Measurements from ENCODE around the gene UBE2J1.
"Not testable (repeated sequence)": the region's sequence is repeated elsewhere in the genome, so short reads cannot be mapped to it uniquely, and the experiment has no call there.

Gene UBE2J1

DNA sequence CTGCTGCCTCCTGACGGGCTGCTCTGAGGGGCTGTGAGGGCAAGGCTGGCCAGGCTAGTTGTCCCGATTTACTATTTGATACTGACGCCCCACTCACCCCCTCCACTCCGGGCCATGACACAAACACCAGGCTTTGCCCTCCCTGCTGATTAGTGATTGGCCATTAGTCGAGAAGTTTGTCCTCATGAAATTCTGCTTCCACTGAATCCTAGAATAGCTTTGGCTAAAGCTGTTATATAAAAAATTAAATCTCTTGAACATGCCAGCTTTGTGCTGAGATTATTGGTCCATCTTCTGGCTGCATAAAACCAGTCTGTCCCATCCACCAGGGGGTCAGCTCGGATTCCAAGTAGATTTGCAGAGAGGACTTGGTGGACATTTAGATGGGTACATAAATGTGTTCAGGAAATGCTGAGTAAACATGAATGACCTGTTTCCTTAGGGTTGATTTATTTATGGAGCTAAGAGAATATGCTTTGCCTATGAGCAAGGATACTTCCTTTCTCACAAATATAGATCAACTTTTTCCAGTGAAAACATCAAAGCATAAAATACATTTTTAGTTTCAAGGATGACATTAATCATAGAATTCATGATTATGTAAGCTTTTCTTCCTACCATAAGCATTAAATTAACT is 37.2 kb downstream of the UBE2J1 start, which contains the start of gene GABRR2:
GABRR2 (minus strand) TSS at position 51 of the 637 bp plus-strand sequence. CDS start 134 bp downstream, outside the sequence.
- DNase-seq, result no peak

DNA sequence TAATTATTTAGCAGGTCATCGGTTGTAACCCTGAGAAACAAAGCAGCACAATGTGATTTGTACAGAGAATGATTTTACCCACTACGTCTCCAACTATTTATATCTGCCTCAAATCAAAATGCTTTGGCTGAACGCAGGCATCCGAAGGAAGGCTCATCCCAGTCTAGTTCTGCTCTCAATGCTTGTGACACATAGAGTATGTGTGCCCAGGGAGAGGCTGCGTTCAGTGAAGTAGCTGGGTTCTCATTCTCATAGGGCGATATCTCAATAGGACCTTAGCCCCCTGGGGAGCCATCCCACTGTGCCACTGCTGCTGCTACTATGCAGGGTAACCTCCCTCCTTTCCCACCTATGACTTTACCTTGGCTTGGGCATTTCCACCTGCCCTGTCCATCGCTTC is 37.8 kb downstream of the UBE2J1 start:
- no peak for DNase-seq

DNA sequence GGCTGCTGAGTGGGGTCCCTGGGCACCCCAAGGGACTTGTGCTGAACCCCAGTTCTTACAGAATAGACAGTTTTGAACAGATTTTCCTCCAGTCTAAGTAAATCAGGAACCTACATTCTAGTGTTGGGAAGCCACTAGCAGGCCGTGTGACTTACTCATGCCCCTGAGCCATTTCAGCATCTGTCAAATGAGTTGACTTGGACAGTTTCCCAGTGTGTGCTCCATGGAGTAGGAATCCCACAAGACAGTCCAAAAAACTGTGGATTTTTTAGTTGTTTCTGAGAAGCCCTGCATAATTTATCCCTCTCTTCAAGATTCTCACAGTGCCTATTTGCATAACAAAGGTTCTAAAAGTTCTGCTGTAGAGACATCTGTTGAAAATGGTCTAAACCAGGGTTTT is 39.5 kb downstream of the UBE2J1 start:
- no peak for DNase-seq

DNA sequence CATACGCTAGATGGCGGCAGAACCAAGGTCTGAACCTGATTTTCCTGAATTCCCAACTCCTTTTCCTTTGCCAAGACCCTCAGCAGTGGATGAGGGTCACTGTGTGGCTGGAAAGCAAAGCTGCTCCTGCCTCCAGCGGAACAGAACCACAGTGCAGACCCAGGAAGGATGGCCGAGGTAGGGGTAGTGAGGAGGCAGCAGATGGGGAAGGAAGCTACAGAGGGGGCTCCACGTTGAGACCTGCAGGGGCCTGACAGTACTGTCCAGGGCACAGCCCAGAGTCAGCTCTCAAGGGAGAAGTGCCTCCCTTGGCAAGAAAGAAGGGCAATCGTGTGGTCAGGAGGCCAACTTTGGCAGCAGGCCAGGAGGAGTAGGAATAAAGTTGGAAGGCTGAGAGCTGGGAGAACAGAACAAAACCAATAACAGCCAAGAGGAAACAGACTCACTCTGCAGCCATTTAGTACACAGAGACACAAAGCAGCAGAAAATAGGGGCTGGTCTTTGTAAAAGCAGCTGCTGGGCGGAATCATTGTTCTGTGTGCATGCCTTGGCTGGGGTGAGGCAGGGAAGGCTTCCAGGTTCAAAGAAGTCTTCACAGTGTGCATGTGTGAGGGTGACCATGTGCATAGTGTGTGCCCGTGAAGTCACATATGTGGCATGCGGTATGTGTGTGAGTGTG is 40.5 kb downstream of the UBE2J1 start:
- peak; percentile 82 for DNase-seq

DNA sequence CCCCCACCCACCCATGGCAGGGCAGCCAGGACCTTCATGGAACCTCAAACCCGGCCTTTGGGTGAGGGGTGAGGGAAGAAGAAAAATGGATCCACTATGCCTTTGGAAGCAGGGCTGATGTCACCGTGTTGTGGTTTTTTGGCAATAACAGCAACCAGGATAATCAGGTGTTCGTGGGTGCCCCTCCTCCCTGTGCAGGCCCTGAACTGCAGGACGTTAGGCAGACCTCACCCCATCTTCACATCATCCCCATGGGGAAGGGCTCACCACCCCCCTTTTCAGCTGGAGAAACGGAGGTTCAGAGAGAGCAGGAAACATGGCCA is 41.0 kb downstream of the UBE2J1 start:
- no peak for DNase-seq

DNA sequence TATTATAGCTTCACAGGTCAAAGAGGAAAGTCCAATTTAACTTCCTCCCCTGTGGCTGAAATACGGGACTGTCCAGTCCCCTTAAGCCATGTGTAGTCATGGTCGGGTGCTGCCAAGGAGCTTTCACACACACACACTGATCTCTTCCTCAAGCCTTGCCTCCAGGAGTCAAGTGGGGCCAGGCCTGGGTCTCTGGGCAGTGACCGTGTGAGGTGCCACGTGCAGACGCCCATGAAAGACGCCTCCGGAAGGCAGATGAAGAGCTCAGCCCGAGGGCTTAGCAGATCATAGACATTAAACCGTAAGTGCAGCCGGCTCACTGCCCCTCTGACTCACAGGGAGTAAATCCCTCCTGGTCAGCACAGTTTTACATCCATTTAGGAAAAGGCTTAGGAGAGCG is 41.6 kb downstream of the UBE2J1 start:
- DNase-seq, result peak; percentile 94

DNA sequence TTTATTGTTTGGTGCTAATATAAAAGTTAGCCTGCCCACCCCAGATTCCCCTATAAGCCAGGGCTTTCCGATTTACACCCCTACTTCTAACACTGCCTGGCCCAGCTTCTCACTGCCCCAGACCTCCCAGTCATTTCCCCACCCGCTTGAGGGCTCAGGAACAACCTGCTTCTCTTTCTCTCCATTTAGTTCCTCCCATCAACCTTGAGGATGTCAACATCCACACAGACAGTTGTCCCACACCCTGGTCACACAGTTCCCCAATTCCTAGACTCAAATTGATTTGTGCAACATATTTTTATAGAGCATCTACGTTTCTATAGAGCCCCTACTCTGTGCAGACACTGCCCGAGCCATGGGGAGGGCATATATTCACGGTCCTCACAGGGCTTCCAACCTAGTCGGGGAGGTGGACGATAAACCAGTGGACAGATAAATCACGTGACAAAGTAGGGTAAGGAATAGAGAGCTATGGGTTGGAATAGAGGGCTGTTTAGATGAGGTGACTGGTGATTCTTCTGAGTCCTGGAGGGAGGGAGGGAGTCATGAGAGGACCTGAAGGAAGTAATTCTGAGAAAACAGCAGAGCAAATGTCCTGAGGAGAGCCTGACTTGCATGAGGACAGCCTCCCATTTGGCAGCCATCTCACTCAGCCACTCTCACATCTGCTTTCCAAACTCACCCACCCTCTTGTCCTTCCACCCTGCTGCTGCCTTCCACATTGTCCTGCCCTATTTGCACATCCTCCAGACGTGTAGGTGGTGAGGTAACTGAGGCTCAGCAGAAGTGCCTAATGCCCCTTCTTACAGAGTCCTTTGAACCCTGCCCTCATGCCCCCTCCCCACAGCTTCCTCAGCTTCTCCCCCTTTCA is 43.8 kb downstream of the UBE2J1 start:
- DNase-seq, result no peak

DNA sequence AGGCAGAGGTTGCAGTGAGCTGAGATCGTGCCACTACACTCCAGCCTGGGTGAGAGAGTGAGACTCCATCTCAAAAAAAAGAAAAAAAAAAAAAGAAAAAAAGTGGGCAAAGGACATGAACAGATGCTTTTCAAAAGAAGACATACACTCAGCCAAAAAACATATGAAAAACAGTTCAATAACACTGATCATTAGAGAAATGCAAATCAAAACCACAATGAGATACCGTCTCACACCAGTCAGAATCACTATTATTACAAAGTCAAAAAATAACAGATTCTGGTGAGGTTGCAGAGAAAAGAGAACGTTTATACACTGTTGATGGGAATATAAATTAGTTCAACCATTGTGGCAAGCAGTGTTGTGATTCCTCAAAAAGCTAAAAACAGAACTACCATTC is 48.0 kb downstream of the UBE2J1 start:
- DNase-seq, result not testable (repeated sequence)

DNA sequence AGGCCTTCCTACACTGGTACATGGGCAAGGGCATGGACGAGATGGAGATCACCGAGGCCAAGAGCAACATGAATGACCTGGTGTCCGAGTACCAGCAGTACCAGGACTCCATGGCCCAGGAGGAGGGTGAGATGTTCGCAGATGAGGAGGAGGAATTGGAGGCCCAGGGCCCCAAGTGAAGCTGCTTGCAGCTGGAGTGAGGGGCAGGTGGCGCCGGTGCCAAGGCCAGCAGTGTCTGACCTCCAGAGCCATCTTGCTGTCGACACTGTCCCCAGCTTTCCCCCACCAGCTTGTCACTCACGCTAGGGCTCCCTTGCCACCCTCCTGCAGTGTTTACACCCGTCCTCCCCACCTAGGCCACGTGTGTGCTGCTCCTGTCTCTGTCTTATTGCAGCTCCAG is 49.6 kb downstream of the UBE2J1 start:
- DNase-seq, result no peak

DNA sequence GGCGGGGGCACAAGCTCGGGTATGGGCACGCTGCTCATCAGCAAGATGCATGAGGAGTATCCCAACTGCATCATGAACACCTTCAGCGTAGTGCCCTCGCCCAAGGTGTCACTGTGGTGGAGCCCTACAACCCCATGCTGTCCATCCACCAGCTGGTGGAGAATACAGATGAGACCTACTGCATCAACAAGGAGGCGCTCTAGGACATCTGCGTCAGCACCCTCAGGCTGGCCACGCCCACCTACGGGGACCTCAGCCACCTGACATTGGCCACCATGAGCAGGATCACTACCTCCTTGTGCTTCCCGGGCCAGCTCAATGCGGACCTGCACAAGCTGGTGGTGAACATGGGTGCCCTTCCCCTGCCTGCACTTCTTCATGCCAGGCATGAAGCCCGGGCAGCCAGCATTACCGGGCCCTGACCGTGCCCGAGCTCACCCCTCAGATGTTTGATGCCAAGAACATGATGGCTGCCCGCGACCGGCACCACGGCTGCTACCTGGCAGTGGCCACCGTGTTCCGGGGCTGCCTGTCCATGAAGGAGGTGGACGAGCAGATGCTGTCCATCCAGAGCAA is 50.2 kb downstream of the UBE2J1 start:
- DNase-seq, result no peak

DNA sequence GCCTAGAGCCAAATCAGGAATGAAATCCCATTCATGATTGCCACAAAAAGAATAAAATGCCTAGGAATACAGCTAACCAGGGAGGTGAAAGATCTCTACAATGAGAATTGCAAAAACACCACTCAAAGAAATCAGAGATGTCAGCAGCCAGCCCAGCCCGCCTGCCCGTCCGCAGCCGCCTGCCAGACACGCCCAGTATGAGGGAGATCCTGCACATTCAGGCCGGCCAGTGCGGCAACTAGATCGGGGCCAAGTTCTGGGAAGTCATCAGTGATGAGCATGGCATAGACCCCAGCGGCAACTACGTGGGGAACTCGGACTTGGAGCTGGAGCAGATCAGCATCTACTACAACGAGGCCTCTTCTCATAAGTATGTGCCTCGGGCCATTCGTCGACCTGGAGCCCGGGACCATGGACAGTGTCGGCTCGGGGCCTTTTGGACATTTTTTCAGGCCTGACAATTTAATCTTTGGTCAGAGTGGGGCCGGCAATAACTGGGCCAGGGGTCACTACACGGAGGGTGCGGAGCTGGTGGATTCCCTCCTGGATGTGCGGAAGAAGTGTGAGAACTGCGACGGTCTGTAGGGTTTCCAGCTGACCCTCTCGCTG is 50.8 kb downstream of the UBE2J1 start:
- no peak for DNase-seq

DNA sequence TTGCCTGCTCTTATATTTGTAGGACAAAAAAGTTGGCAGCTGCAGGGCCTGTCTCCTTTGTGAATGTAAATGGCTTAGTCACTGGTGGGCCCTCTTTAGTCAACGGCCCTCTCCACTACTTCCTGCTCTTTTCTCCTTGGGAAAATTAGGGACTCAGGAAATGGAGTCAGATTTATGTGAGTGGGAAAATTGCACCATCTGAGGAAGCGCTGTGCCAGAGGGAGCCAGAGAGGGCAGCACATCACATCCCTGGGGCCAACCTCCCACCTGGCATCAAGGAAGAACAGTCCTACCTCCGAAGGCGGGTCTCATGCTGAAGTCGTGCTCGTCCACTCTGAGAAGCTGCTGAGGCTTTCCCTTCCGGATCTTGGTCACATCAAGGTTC is 53.1 kb downstream of the UBE2J1 start:
- DNase-seq, result peak; percentile 52

DNA sequence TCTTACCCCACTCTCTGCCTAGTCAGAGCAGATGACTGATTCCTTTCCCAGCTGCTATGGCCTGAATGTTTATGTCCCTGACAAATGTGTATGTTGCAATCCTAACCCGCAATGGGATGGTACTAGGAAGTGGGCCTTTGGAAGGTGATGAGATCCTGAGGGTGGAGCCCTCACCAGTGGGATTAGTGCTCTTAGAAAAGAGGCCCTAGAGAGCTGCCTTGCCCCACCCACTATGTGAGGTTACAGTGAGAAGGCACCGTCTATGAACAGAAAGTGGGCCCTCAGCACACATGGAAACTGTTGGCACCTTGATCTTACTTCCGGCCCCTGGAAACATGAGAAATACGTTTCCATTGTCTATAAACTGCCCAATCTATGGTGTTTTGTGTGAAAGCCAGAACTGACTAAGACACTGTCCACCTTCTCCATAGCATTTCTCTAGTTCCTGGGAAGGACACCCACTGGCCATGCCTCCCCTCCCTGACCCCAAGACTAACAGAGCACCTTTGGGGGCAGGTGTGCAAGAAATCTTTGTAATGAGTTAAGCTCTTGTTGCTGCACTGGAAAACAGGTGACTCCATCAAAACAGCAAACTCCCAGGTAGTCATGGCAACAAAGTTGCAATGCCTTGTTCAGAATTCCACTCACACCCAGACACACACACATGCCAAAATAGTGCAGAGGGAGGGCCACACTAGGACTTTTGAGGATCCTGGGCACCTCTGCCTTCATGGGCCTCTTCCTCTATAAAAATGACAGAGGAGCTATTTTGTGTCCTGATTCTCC is 53.6 kb downstream of the UBE2J1 start:
- DNase-seq, result no peak

DNA sequence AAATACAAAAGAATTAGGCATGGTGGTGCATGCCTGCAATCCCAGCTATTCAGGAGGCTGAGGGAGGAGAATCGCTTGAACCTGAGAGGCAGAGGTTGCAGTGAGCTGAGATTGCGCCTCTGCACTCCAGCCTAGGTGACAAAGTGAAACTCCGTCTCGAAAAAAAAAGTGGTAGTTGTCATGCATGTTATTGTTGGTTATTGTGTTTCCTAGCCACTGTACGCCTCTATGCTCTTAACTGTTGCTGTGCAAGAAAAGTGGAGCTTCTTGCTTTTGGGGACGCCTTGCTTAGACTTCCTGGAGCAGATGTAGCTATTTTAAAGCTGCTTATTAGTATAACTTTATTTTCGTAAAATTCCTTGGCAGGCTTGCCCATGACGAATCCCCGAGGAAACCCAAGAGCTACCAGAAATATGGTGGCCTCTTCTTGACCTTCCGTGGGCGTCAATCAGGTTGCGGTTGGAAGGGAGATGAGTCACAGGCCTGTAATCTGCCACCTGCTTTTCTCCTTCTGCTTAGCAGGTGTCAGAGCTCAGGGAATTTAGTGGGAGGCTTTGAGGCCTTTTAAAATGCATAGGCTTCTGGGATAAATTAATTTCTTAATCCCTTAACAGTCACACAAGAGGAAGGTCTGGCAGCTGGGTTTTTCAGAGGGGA is 54.7 kb downstream of the UBE2J1 start:
- DNase-seq, result peak; percentile 63

DNA sequence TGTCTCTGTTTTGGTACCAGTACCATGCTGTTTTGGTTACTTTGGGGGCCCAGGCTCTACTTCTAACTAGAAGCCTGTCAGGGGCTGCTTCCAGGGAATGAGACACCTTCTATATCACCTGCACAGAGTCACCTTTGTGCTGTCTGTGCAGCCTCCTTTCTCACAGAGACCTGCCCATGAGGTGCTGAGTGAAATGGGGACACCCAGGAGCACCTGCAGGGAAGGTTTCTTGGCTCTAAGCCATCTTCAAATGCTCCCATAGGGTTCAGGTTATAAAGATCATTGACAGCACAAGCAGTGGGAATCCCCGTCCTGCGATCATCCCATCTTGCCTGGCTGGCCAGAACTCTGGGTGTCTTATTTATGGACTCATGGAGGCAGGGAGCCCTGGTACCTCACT is 56.5 kb downstream of the UBE2J1 start:
- no peak for DNase-seq

DNA sequence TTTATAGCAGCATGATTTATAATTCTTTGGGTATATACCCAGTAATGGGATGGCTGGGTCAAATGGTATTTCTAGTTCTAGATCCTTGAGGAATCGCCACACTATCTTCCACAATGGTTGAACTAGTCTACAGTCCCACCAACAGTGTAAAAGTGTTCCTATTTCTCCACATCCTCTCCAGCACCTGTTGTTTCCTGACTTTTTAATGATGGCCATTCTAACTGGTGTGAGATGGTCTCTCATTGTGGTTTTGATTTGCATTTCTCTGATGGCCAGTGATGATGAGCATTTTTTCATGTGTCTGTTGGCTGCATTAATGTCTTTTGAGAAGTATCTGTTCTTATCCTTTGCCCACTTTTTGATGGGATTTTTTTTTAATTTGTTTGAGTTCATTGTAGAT is 57.4 kb downstream of the UBE2J1 start:
- not testable (repeated sequence) for DNase-seq

DNA sequence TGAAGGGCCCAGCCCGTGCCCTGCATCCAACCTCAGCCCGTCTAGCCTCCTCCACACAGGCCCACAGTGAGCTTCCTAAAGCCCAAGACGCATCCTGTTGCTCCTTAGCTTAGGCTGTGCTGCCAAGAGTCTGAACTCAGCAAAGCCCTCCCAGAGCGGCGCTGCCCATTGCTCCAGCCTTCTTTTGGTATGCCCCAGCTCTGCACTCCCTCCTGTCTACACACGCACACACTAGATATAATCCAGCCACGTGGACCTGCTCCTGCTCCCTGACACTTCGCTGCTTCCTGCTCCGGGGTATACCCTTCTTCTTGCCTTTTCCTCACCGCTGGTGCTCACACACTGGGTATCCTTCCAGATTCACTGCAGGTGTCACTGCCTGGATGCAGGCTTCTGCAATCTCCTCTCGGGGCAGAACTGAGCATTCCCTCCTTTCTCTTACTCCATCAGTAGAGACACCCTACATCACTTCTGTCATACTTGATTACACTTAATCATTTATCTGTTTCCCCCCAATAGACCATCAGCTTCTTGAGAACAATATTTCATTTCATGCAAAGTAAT is 61.2 kb downstream of the UBE2J1 start:
- no peak for DNase-seq

DNA sequence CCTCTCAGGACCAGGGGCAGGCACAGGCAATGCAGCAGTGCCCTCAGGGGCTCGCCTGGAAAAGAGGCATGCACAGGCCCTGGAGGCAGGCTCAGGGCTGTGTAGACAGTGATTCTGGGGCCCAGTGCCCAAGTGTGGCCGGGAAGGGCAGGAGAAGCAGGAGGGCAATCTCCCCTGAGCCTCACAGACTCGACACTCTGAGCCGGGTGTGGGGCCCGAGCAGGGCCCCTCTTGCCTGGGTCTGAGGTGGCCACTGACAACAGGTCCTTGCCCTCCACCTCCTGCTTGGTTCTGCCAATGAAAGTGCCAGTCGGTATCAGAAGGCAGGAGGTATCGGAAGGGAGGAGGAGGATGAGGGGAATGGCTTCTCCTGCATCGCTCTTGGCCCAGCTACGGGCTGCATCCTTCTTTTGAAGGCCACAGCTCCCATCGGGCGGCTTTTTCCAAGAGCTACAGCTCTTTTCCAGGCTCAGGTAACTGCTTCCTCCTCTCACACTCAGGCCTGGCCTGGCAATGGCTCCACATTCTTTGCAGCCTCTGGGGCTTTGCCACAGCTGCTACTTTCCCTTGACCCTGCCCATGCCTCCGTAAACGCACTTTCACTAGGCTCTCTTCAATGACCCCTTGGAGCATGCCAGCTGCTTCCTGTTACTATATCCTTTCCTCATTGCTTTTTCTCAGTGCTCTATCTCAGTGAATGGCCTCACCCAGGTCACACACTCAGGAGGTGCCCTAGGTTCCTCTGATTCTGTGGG is 61.9 kb downstream of the UBE2J1 start:
- peak; percentile 51 for DNase-seq

DNA sequence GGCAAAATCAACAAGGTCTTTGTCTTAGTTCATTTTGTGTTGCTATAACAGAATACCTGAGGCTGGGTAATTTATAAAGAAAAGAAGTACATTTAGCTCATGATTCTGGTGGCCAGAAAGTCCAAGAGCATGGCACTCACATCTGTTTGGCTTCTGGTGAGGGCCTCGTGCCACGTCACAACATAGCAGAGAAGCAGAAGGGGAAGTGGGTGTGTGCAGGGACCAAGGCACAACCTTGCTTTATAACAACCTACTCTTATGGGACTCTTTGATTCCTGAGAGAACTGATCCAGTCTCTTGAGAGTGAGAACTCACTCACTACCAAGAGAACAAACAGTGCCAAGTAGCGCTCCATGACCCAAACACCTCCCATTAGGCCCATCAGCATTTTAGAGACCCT is 62.8 kb downstream of the UBE2J1 start:
- DNase-seq, result peak; percentile 1

DNA sequence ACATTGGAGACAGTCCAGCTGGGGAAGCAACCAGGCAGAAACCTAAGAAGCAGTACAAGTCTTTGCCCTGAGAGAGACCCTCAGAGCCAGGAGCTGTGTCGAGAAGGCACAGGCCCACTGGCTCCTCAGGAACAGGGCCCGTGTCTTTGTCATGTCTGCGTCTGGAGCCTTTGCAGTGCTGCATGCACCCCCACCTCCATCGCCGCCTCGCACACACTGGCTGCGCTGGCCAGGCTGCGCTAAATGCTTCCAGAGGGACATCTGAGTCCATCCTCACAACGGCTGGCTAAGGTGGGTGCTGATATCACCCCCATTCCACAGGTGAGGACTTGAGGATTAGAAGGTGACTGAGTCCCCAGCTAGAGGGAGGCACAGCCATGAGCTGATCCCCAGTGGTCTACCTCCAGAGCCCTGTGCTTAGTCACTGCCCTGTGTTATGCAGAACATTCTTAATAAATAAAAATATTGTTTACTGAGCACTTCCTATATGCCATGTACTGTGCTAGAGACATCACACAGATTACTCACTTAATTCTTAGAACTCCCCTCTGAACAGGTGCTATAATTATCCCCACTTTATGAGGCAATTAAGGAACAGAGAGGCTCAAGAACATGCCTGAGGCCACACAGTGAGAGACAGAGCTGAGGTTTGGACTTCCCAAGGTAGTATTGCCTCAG is 65.0 kb downstream of the UBE2J1 start:
- DNase-seq, result no peak
